Sigmoid colon (tissue), 7 donors: ENCODE results near the gene ZNF326. TPM values are rescaled to one million over a fixed set of nuclear protein-coding genes. Genes with fewer than 3 reads are reported as not detected.

Experiments
- DNase-seq: peaks from one replicate; pipeline ENCODE4 v3.0.0-alpha.2; 2019
- H3K27ac ChIP-seq, 4 donors: fragments of 200-600 bp; sonication (generic); one replicate each; pipeline ENCODE4 v1.5.1; 2016 to 2019; ENCODE audit warnings: mild to moderate bottlenecking in 1 of 4
- H3K27me3 ChIP-seq, 3 donors: fragments of 200-600 bp; sonication (generic); one replicate each; pipeline ENCODE4 v1.5.1; 2019; ENCODE audit warnings: mild to moderate bottlenecking in 1 of 3
- H3K36me3 ChIP-seq, 4 donors: fragments of 200-600 bp; sonication (generic); one replicate each; pipeline ENCODE4 v1.5.1; 2016 to 2019
- H3K4me1 ChIP-seq, 4 donors: fragments of 200-600 bp; sonication (generic); one replicate each; pipeline ENCODE4 v1.5.1; 2017 to 2019
- H3K4me3 ChIP-seq, 4 donors: fragments of 200-600 bp; sonication (generic); one replicate each; pipeline ENCODE4 v1.5.1; 2017 to 2019; ENCODE audit warnings: mild to moderate bottlenecking in 2 of 4, moderate library complexity in 1 of 4
- H3K9me3 ChIP-seq, 4 donors: fragments of 200-600 bp in 3 of 4; sonication (generic) in 3 of 4; one replicate each; pipeline versions ENCODE4 v1.5.1 to v1.6.1; 2013 to 2019
- CTCF ChIP-seq, 4 experiments: fragments of 450-650 bp in 3 of 4; fragments of 200-600 bp in 1 of 4; IDR thresholded peaks; one replicate each; pipeline ENCODE4 v1.5.1; 2016 to 2019; ENCODE audit warnings: antibody characterized with exemption in 4 of 4, mild to moderate bottlenecking in 3 of 4, moderate library complexity in 2 of 4
- EP300 ChIP-seq, 4 donors: sonication (generic); formaldehyde crosslinking; IDR thresholded peaks; one replicate each; pipeline ENCODE4 v1.6.1; 2017; ENCODE audit warnings: antibody characterized with exemption in 4 of 4
- POLR2A ChIP-seq, 2 donors: fragments of 450-650 bp; IDR thresholded peaks; one replicate each; pipeline ENCODE4 v1.6.1; 2016; ENCODE audit warnings: antibody characterized with exemption in 2 of 2, mild to moderate bottlenecking in 2 of 2, moderate library complexity in 2 of 2
- POLR2AphosphoS5 ChIP-seq, 4 donors: sonication (generic); formaldehyde crosslinking; IDR thresholded peaks; one replicate each; pipeline ENCODE4 v1.6.1; 2017; ENCODE audit warnings: antibody characterized with exemption in 4 of 4
- WGBS, 2 donors: extraction: QIAGEN DNeasy Blood & Tissue Kit; methylation state at CpG; one replicate each; pipeline ENCODE4 v1.1.7; 2013; 5-methylcytosine and 5-hydroxymethylcytosine counted together
- intact Hi-C: fragments of 100-400 bp; cut with DNase I; formaldehyde crosslinking; loops from one replicate; pipeline ENCODE4 v1.15.1; 2023
- polyA plus RNA-seq, 3 donors: library from polyadenylated mRNA; stranded (reverse); fragments of 200-250 nt; gene quantifications; one replicate each; pipeline ENCODE4 v1.2.3, GENCODE V29; 2013
- total RNA-seq, 4 donors: library from RNA; depleted of rRNA; stranded (reverse); fragments of >200 nt; gene quantifications; one replicate each; pipeline ENCODE4 v1.1.0, GENCODE V29; 2016
- donor health status: healthy with polysubstance abuse.
- donor health status: Bipolar disorder and iron deficiency.
- donor health status: healthy.

The ZNF326 gene
- 10 to 100 TPM; 16.0 to 24.4 (median 18.1) TPM for total RNA-seq
- polyA plus RNA-seq = 10 to 100 TPM; 15.3 to 21.0 (median 15.6) TPM

GRCh38 chr1:89994805-89995597 is at the start of gene ZNF326:
Gene ZNF326 (plus strand): TSS chr1:89995110. CDS start chr1:89995258, 148 bp downstream.
- Histone ChIP-seq H3K9me3 (no peaks in the 10 kb centered on the region), H3K36me3 (peaks cover 0 to under 1% (median 0%) of the 10 kb centered on the region in 4 donors), H3K27me3 (no peaks in the 10 kb centered on the region), H3K27ac (peak within 1 kb of the TSS; percentile 93 to 98 (median 95)), H3K4me3 (peak within 1 kb of the TSS; percentile 63 to 78 (median 76)), H3K4me1 (peaks cover 0 to 41% (median 29%) of the 10 kb centered on the region in 4 donors)
- WGBS, 2 donors = 0% methylated on average over 88 of the region's 88 CpGs
- intact Hi-C loops = loop anchor here (5.0 to 10.0 kb wide), 3 partner anchors 1008 to 1100 kb away; partner anchors contain the start of genes GTF2B and ZNF644
- TF ChIP-seq POLR2AphosphoS5 (IDR thresholded peaks at IDR 0.05) = peak; percentile 93 to 97 (median 96)
- TF ChIP-seq CTCF (IDR thresholded peaks at IDR 0.05) = no peak
- TF ChIP-seq EP300 (IDR thresholded peaks at IDR 0.05) = peak in 1 of 4 donors; percentile 6
- TF ChIP-seq POLR2A (IDR thresholded peaks at IDR 0.05) = peak; percentile 83 to 87
- peak; percentile 97 for DNase-seq

DNA sequence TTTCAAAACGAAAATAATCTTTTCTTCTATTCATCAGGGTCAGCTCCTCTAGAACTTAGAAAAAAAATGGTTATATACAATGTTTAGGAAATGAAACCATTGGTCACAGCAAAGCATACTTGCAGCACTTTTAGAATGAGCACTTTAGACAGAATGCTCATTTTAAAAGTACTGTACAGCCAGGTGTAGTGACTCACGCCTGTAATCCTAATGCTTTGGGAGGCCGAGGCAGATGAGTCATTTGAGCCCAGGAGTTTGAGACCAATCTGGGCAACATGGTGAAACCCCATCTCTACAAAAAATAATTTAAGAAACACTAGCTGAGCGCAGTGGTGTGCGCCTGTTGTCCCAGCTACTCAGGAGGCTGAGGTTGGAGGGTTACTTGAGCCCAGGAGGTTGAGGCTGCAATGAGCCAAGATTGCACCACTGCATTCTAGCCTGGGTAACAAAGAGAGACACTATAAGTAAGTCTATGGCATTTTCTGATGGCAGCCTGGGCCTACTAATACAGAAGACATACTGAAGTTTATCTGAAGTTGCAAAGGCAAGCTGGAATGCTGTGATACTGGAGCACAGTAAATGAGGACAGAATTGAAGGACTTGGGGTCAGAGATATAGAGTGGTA is 48.9 kb upstream of the ZNF326 start:
- DNase-seq = no peak
- TF ChIP-seq POLR2AphosphoS5 (IDR thresholded peaks at IDR 0.05) (no peak), CTCF (IDR thresholded peaks at IDR 0.05) (no peak), POLR2A (IDR thresholded peaks at IDR 0.05) (no peak), EP300 (IDR thresholded peaks at IDR 0.05) (no peak)
- no peaks in the 10 kb centered on the region for H3K9me3 ChIP-seq
- peaks cover 0 to 22% (median 16%) of the 10 kb centered on the region in 4 donors for H3K4me1 ChIP-seq
- intact Hi-C loops = no loop called here
- 83 to 86% methylated on average over 5 of the region's 5 CpGs for WGBS, 2 donors
- H3K36me3 ChIP-seq = no peaks in the 10 kb centered on the region
- H3K27me3 ChIP-seq = no peaks in the 10 kb centered on the region
- H3K27ac ChIP-seq = no peak overlapping the region
- H3K4me3 ChIP-seq = no peak overlapping the region

GRCh38 chr1:89946532-89946931 is 48.4 kb upstream of the ZNF326 start:
- H3K4me3 ChIP-seq = no peak overlapping the region
- H3K4me1 ChIP-seq = peaks cover 0 to 22% (median 16%) of the 10 kb centered on the region in 4 donors
- TF ChIP-seq EP300 (IDR thresholded peaks at IDR 0.05) (no peak), CTCF (IDR thresholded peaks at IDR 0.05) (no peak), POLR2AphosphoS5 (IDR thresholded peaks at IDR 0.05) (no peak), POLR2A (IDR thresholded peaks at IDR 0.05) (no peak)
- no peaks in the 10 kb centered on the region for H3K9me3 ChIP-seq
- no peak overlapping the region for H3K27ac ChIP-seq
- H3K27me3 ChIP-seq = no peaks in the 10 kb centered on the region
- 39 to 43% methylated on average over 1 of the region's 1 CpG for WGBS, 2 donors
- no peak for DNase-seq
- no peaks in the 10 kb centered on the region for H3K36me3 ChIP-seq
- intact Hi-C loops = no loop called here

GRCh38 chr1:89948722-89949345 is 46.1 kb upstream of the ZNF326 start:
- H3K36me3 ChIP-seq = no peaks in the 10 kb centered on the region
- intact Hi-C loops = no loop called here
- H3K27me3 ChIP-seq = no peaks in the 10 kb centered on the region
- no peak for TF ChIP-seq EP300 (IDR thresholded peaks at IDR 0.05)
- TF ChIP-seq CTCF (IDR thresholded peaks at IDR 0.05) = no peak
- TF ChIP-seq POLR2AphosphoS5 (IDR thresholded peaks at IDR 0.05) = no peak
- TF ChIP-seq POLR2A (IDR thresholded peaks at IDR 0.05) = no peak
- DNase-seq = no peak
- peaks cover 0 to 12% (median 9%) of the 10 kb centered on the region in 4 donors for H3K4me1 ChIP-seq
- H3K9me3 ChIP-seq = no peaks in the 10 kb centered on the region
- H3K27ac ChIP-seq = no peak overlapping the region
- 92 to 94% methylated on average over 6 of the region's 6 CpGs for WGBS, 2 donors
- H3K4me3 ChIP-seq = no peak overlapping the region
